MM.1S (cell line): ENCODE results near the gene HS6ST3.

ENCODE experiments used
- DNase-seq: peaks from one replicate; pipeline ENCODE4 v3.0.0-alpha.2; 2015
- H2AFZ ChIP-seq: fragments of 300-600 bp; sonication (generic); 2 replicates; pipeline ENCODE4 v1.6.0; 2016; ENCODE audit warnings: antibody characterized with exemption, low read length
- H3F3A ChIP-seq: fragments of 300-600 bp; sonication (generic); 2 replicates; pipeline ENCODE4 v1.6.1; 2016; ENCODE audit warnings: mild to moderate bottlenecking, antibody characterized with exemption, low read length, moderate library complexity, mixed read lengths; ENCODE audit not compliant: insufficient read depth
- H3K27ac ChIP-seq: fragments of 300-600 bp; sonication (generic); 2 replicates; pipeline ENCODE4 v1.5.1; 2016; ENCODE audit warnings: mild to moderate bottlenecking, low read length
- H3K27me3 ChIP-seq: fragments of 300-600 bp; sonication (generic); replicated peaks from 2 replicates; pipeline ENCODE4 v1.6.0; 2016; ENCODE audit warnings: low read length; ENCODE audit not compliant: insufficient read depth
- H3K36me3 ChIP-seq: fragments of 300-600 bp; sonication (generic); replicated peaks from 2 replicates; pipeline ENCODE4 v1.6.1; 2016; ENCODE audit warnings: mild to moderate bottlenecking, low read length, mixed read lengths; ENCODE audit not compliant: insufficient read depth
- H3K4me1 ChIP-seq: fragments of 300-600 bp; sonication (generic); 2 replicates; pipeline ENCODE4 v1.6.1; 2016; ENCODE audit warnings: low read length, mixed read lengths
- H3K4me2 ChIP-seq: fragments of 300-600 bp; sonication (generic); 2 replicates; pipeline ENCODE4 v1.6.0; 2016; ENCODE audit warnings: low read depth, low read length
- H3K4me3 ChIP-seq: fragments of 300-600 bp; sonication (generic); 2 replicates; pipeline ENCODE4 v1.5.1; 2016; ENCODE audit warnings: low read length, mixed read lengths
- H3K79me2 ChIP-seq: fragments of 300-600 bp; sonication (generic); 2 replicates; pipeline ENCODE4 v1.6.1; 2016; ENCODE audit warnings: mixed run types, low read length, mixed read lengths
- H3K9ac ChIP-seq: fragments of 300-600 bp; sonication (generic); 2 replicates; pipeline ENCODE4 v1.6.1; 2016; ENCODE audit warnings: low read length, mixed read lengths
- H3K9me2 ChIP-seq: fragments of 300-600 bp; sonication (generic); replicated peaks from 2 replicates; pipeline ENCODE4 v1.6.1; 2016; ENCODE audit warnings: mild to moderate bottlenecking, low read length, mixed read lengths; ENCODE audit not compliant: insufficient read depth
- H3K9me3 ChIP-seq: fragments of 300-600 bp; sonication (generic); replicated peaks from 2 replicates; pipeline ENCODE4 v1.6.1; 2016; ENCODE audit warnings: mild to moderate bottlenecking, low read length, mixed read lengths; ENCODE audit not compliant: insufficient read depth
- H4K20me1 ChIP-seq: fragments of 300-600 bp; sonication (generic); 2 replicates; pipeline ENCODE4 v1.6.1; 2016; ENCODE audit warnings: mild to moderate bottlenecking, low read length, moderate library complexity, mixed read lengths; ENCODE audit not compliant: insufficient read depth
- CTCF ChIP-seq: fragments of 300-600 bp; sonication (generic); IDR thresholded peaks from 2 replicates; pipeline ENCODE4 v1.5.1; 2016; ENCODE audit warnings: antibody characterized with exemption, low read length, mixed read lengths
- EZH2 ChIP-seq: fragments of 300-600 bp; sonication (generic); optimal IDR thresholded peaks from 2 replicates; pipeline ENCODE3; 2017; ENCODE audit warnings: low read depth, mild to moderate bottlenecking, antibody characterized with exemption, low read length, mixed read lengths
- EZH2phosphoT487 ChIP-seq: fragments of 300-600 bp; sonication (generic); IDR thresholded peaks from 2 replicates; pipeline ENCODE4 v1.6.1; 2018; ENCODE audit warnings: antibody characterized with exemption, low read length

HS6ST3 gene

GRCh38 chr13:96308568-96308967 is 218.7 kb downstream of the HS6ST3 start:
- Histone ChIP-seq H2AFZ (no peak overlapping the region), H3K4me2 (no peak overlapping the region), H3K27ac (no peak overlapping the region), H3K4me3 (no peak overlapping the region), H3K9me2 (no peaks in the 10 kb centered on the region), H3K4me1 (no peaks in the 10 kb centered on the region), H4K20me1 (no peaks in the 10 kb centered on the region), H3K79me2 (no peaks in the 10 kb centered on the region), H3K36me3 (no peaks in the 10 kb centered on the region), H3K9ac (no peak overlapping the region), H3K9me3 (no peaks in the 10 kb centered on the region), H3F3A (no peaks in the 10 kb centered on the region), H3K27me3 (no peaks in the 10 kb centered on the region)
- TF ChIP-seq EZH2phosphoT487 = no peak
- no peak for TF ChIP-seq EZH2
- TF ChIP-seq CTCF = no peak
- no peak for DNase-seq

GRCh38 chr13:96314974-96315373 is 225.1 kb downstream of the HS6ST3 start:
- no peaks in the 10 kb centered on the region for H3F3A ChIP-seq
- DNase-seq = no peak
- no peaks in the 10 kb centered on the region for H3K9me2 ChIP-seq
- H3K4me2 ChIP-seq = no peak overlapping the region
- no peak overlapping the region for H2AFZ ChIP-seq
- TF ChIP-seq CTCF (no peak), EZH2phosphoT487 (no peak), EZH2 (no peak)
- no peaks in the 10 kb centered on the region for H3K27me3 ChIP-seq
- H4K20me1 ChIP-seq = no peaks in the 10 kb centered on the region
- no peaks in the 10 kb centered on the region for H3K4me1 ChIP-seq
- H3K4me3 ChIP-seq = no peak overlapping the region
- H3K9me3 ChIP-seq = no peaks in the 10 kb centered on the region
- H3K27ac ChIP-seq = no peak overlapping the region
- no peaks in the 10 kb centered on the region for H3K36me3 ChIP-seq
- H3K79me2 ChIP-seq = no peaks in the 10 kb centered on the region
- H3K9ac ChIP-seq = no peak overlapping the region

- H3K79me2 ChIP-seq = no peaks in the 10 kb centered on the region
- H3K4me1 ChIP-seq = peaks cover 6% of the 10 kb centered on the region; the same call in 1 of the 2 replicates
- peak overlapping the region; percentile 22; the same call in 1 of the 2 replicates for H3K4me2 ChIP-seq
- TF ChIP-seq EZH2 = no peak
- H3K36me3 ChIP-seq = no peaks in the 10 kb centered on the region
- no peak overlapping the region for H3K4me3 ChIP-seq
- peak; percentile 48 for DNase-seq
- H3K27me3 ChIP-seq = no peaks in the 10 kb centered on the region
- H3F3A ChIP-seq = no peaks in the 10 kb centered on the region
- no peaks in the 10 kb centered on the region for H3K9me3 ChIP-seq
- no peaks in the 10 kb centered on the region for H4K20me1 ChIP-seq
- no peak overlapping the region for H3K9ac ChIP-seq
- peak overlapping the region; percentile 12; the same call in 1 of the 2 replicates for H2AFZ ChIP-seq
- peak overlapping the region; percentile 45; the same call in 1 of the 2 replicates for H3K27ac ChIP-seq
- no peaks in the 10 kb centered on the region for H3K9me2 ChIP-seq
These were observed 248.1 kb downstream of the HS6ST3 start for GRCh38 chr13:96338030-96338429.

GRCh38 chr13:96342286-96342685 is 252.4 kb downstream of the HS6ST3 start:
- TF ChIP-seq EZH2 (no peak), CTCF (no peak), EZH2phosphoT487 (no peak)
- no peak overlapping the region for H3K27ac ChIP-seq
- no peaks in the 10 kb centered on the region for H3K36me3 ChIP-seq
- no peak overlapping the region for H3K4me3 ChIP-seq
- H3K4me1 ChIP-seq = peaks cover 6% of the 10 kb centered on the region; the same call in 1 of the 2 replicates
- no peak overlapping the region for H3K9ac ChIP-seq
- no peak for DNase-seq
- H3K4me2 ChIP-seq = no peak overlapping the region
- no peaks in the 10 kb centered on the region for H3K9me3 ChIP-seq
- no peaks in the 10 kb centered on the region for H4K20me1 ChIP-seq
- no peaks in the 10 kb centered on the region for H3F3A ChIP-seq
- no peak overlapping the region for H2AFZ ChIP-seq
- no peaks in the 10 kb centered on the region for H3K27me3 ChIP-seq
- H3K9me2 ChIP-seq = no peaks in the 10 kb centered on the region
- H3K79me2 ChIP-seq = no peaks in the 10 kb centered on the region
